ENCODE data around the gene UBL4B. TPM values are rescaled to one million over a fixed set of nuclear protein-coding genes. Genes with fewer than 3 reads are reported as not detected.

UBL4B gene
- total RNA-seq, 1 donor from 2014 or later: not detected

- Histone ChIP-seq H3K9me3 (no peaks in the 10 kb centered on the region), H3K4me1 (no peaks in the 10 kb centered on the region), H3K4me3 (no peak overlapping the region), H3K36me3 (no peaks in the 10 kb centered on the region), H3K27ac (no peak overlapping the region), H3K27me3 (ENCODE audit: low read depth) (peaks cover 11% of the 10 kb centered on the region)
- TF ChIP-seq CTCF (IDR thresholded peaks at IDR 0.05): no peak
- DNase-seq (no peak), ATAC-seq (no peak)
- intact Hi-C loops (cut with DNase I): no loop called here
Observed at GRCh38 chr1:110120960-110121561, 8.8 kb downstream of the UBL4B start.

- ATAC-seq: no peak
Observed at GRCh38 chr1:110123224-110123623, 11.0 kb downstream of the UBL4B start.

GRCh38 chr1:110125810-110126209, 13.6 kb downstream of the UBL4B start:
- Histone ChIP-seq H3K27me3 (ENCODE audit: low read depth) (peaks cover 36% of the 10 kb centered on the region), H3K27ac (no peak overlapping the region), H3K36me3 (no peaks in the 10 kb centered on the region), H3K4me1 (peaks cover 5% of the 10 kb centered on the region), H3K4me3 (no peak overlapping the region), H3K9me3 (no peaks in the 10 kb centered on the region)
- intact Hi-C loops (cut with DNase I): no loop called here
- no peak for DNase-seq
- no peak for ATAC-seq
- no peak for TF ChIP-seq CTCF (IDR thresholded peaks at IDR 0.05)

More at GRCh38 chr1:110123224-110123623, 11.0 kb downstream of the UBL4B start:
- H3K4me1 ChIP-seq: no peaks in the 10 kb centered on the region
- no peaks in the 10 kb centered on the region for H3K9me3 ChIP-seq
- peaks cover 11% of the 10 kb centered on the region for H3K27me3 ChIP-seq (ENCODE audit: low read depth)
- intact Hi-C loops (cut with DNase I): no loop called here
- no peaks in the 10 kb centered on the region for H3K36me3 ChIP-seq
- DNase-seq: no peak
- no peak overlapping the region for H3K4me3 ChIP-seq
- TF ChIP-seq CTCF (IDR thresholded peaks at IDR 0.05): no peak
- no peak overlapping the region for H3K27ac ChIP-seq

GRCh38 chr1:110130113-110130591, 17.9 kb downstream of the UBL4B start:
- Histone ChIP-seq H3K4me1 (peaks cover 5% of the 10 kb centered on the region), H3K27me3 (ENCODE audit: low read depth) (peaks cover 41% of the 10 kb centered on the region), H3K9me3 (no peaks in the 10 kb centered on the region), H3K4me3 (no peak overlapping the region), H3K27ac (no peak overlapping the region), H3K36me3 (no peaks in the 10 kb centered on the region)
- no peak for TF ChIP-seq CTCF (IDR thresholded peaks at IDR 0.05)
- DNase-seq (no peak), ATAC-seq (no peak)
- intact Hi-C loops (cut with DNase I): no loop called here

GRCh38 chr1:110130989-110131388, 18.7 kb downstream of the UBL4B start:
- no peak overlapping the region for H3K27ac ChIP-seq

More at GRCh38 chr1:110130989-110131388, 18.7 kb downstream of the UBL4B start:
- peaks cover 41% of the 10 kb centered on the region for H3K27me3 ChIP-seq (ENCODE audit: low read depth)
- intact Hi-C loops (cut with DNase I): no loop called here
- peaks cover 5% of the 10 kb centered on the region for H3K4me1 ChIP-seq
- no peak for ATAC-seq
- no peak for TF ChIP-seq CTCF (IDR thresholded peaks at IDR 0.05)
- no peak for DNase-seq
- H3K9me3 ChIP-seq: no peaks in the 10 kb centered on the region
- H3K4me3 ChIP-seq: no peak overlapping the region
- no peaks in the 10 kb centered on the region for H3K36me3 ChIP-seq
